GM12878 (cell line): ENCODE data around the gene NEMP2. TPM values are rescaled to one million over a fixed set of nuclear protein-coding genes. Genes with fewer than 3 reads are reported as not detected.

ENCODE experiments used
- ATAC-seq: fragments of 200-7000 bp; cut with Tn5 transposase; 3 replicates; pipeline ENCODE4 v1.9.1; 2020; ENCODE audit warnings: mild to moderate bottlenecking, moderate library complexity
- BruUV-seq: library from RNA; stranded (reverse); fragments of 400-500 nt; replicated peaks from 2 replicates; lab custom pipeline; 2021; lab: Mats Ljungman, UMichigan
- CTCF ChIA-PET: fragments of 300-600 bp; sonication (Branson Sonifier 250); formaldehyde crosslinking; extraction: SDS; loops from one replicate; lab custom pipeline; 2021; ENCODE audit warnings: inconsistent platforms; lab: Yijun Ruan, JAX
- POLR2A ChIA-PET: fragments of 350-600 bp; formaldehyde crosslinking; extraction: SDS; loops from one replicate; lab custom pipeline; 2021; ENCODE audit warnings: inconsistent platforms; lab: Charles Lee
- RAD21 ChIA-PET: fragments of 300-600 bp; sonication (Branson Sonifier 250); formaldehyde crosslinking; loops from one replicate; lab custom pipeline; 2023; ENCODE audit warnings: antibody characterized with exemption; ENCODE audit not compliant: unreplicated experiment; lab: Charles Lee
- SMC1A ChIA-PET: fragments of 300-600 bp; sonication (Branson Sonifier 250); formaldehyde crosslinking; loops from one replicate; lab custom pipeline; 2023; ENCODE audit not compliant: unreplicated experiment, uncharacterized antibody; lab: Charles Lee
- DNase-seq: peaks from one replicate; pipeline ENCODE4 v3.0.0-alpha.2; 2011; ENCODE audit warnings: low read depth, low spot score
- FAIRE-seq: peaks from 3 replicates; lab custom pipeline; 2011; peaks lifted over from hg19 to GRCh38; lab: Jason Lieb, UNC
- H2AFZ ChIP-seq: 2 replicates; pipeline ENCODE4 v1.6.0; 2011; ENCODE audit warnings: low read depth, low read length, control low read depth; ENCODE audit not compliant: control insufficient read depth
- H3K27ac ChIP-seq: 2 replicates; pipeline ENCODE4 v1.5.1; 2011; ENCODE audit warnings: control low read depth; ENCODE audit not compliant: control insufficient read depth, insufficient read depth
- H3K27me3 ChIP-seq, 2 experiments: replicated peaks in 1 of 2; 2 replicates each; pipeline versions ENCODE4 v1.6.0 to v1.6.1; 2011; ENCODE audit warnings: low read length in 1 of 2; ENCODE audit not compliant: control insufficient read depth in 2 of 2, insufficient read depth in 2 of 2
- H3K36me3 ChIP-seq, 2 experiments: 2 replicates each; pipeline ENCODE4 v1.5.1; 2011; ENCODE audit warnings: low read length in 1 of 2; ENCODE audit not compliant: control insufficient read depth in 2 of 2, insufficient read depth in 2 of 2
- H3K4me1 ChIP-seq: 2 replicates; pipeline ENCODE4 v1.6.1; 2011; ENCODE audit warnings: mild to moderate bottlenecking, low read length, moderate library complexity, mixed read lengths; ENCODE audit not compliant: control insufficient read depth, insufficient read depth
- H3K4me2 ChIP-seq: 2 replicates; pipeline ENCODE4 v1.6.0; 2011; ENCODE audit warnings: control low read depth; ENCODE audit not compliant: control insufficient read depth, insufficient read depth
- H3K4me3 ChIP-seq: fragments of 200-600 bp; sonication (generic); 2 replicates; pipeline ENCODE4 v1.5.1; 2016
- H3K79me2 ChIP-seq: 2 replicates; pipeline ENCODE4 v1.6.0; 2011; ENCODE audit warnings: low read length; ENCODE audit not compliant: control insufficient read depth, insufficient read depth
- H3K9ac ChIP-seq: 2 replicates; pipeline ENCODE4 v1.8.0; 2011; ENCODE audit warnings: low read length, control low read depth, mixed read lengths; ENCODE audit not compliant: control insufficient read depth, insufficient read depth
- H3K9me3 ChIP-seq: replicated peaks from 3 replicates; pipeline ENCODE4 v1.5.1; 2011; ENCODE audit warnings: mild to moderate bottlenecking, low read length; ENCODE audit not compliant: control insufficient read depth, insufficient read depth
- H4K20me1 ChIP-seq: 2 replicates; pipeline ENCODE4 v1.6.0; 2011; ENCODE audit not compliant: control insufficient read depth, insufficient read depth
- ATF7 ChIP-seq: fragments of 450-650 bp; IDR thresholded peaks from 2 replicates; pipeline ENCODE4 v1.6.1; 2016; ENCODE audit warnings: low read depth, mild to moderate bottlenecking
- BCL11A ChIP-seq: IDR thresholded peaks from 2 replicates; pipeline ENCODE4 v1.6.1; 2011; ENCODE audit warnings: low read depth, low read length
- CBX3 ChIP-seq: fragments of 200-600 bp; sonication (generic); IDR thresholded peaks from 2 replicates; pipeline ENCODE4 v1.6.1; 2016; ENCODE audit warnings: low read depth, borderline replicate concordance
- CBX5 ChIP-seq: sonication (generic); IDR thresholded peaks from 2 replicates; pipeline ENCODE4 v1.6.1; 2016; ENCODE audit warnings: low read depth, moderate library complexity, mild to moderate bottlenecking, inconsistent platforms
- CREB1 ChIP-seq: IDR thresholded peaks from 2 replicates; pipeline ENCODE4 v1.6.1; 2012; ENCODE audit warnings: low read depth, mild to moderate bottlenecking, inconsistent platforms
- ETV6 ChIP-seq, 2 experiments: fragments of 450-650 bp in 1 of 2; IDR thresholded peaks in 1 of 2; conservative IDR thresholded peaks in 1 of 2; 2 replicates each; pipeline ENCODE4 v1.6.1; 2014; ENCODE audit warnings: antibody characterized with exemption in 1 of 2, borderline replicate concordance in 1 of 2, low read depth in 1 of 2, mild to moderate bottlenecking in 1 of 2, moderate library complexity in 1 of 2
- IKZF2 ChIP-seq, 2 experiments: fragments of 450-650 bp; IDR thresholded peaks; 2 replicates each; pipeline ENCODE4 v1.6.1; 2017; ENCODE audit warnings: mild to moderate bottlenecking in 2 of 2, moderate library complexity in 2 of 2
- JUNB ChIP-seq: IDR thresholded peaks from 2 replicates; pipeline ENCODE4 v1.6.1; 2016; ENCODE audit warnings: antibody characterized with exemption, mild to moderate bottlenecking
- MTA2 ChIP-seq: fragments of 450-650 bp; IDR thresholded peaks from 2 replicates; pipeline ENCODE4 v1.6.1; 2016; ENCODE audit warnings: low read depth, mild to moderate bottlenecking, moderate library complexity
- NFIC ChIP-seq: IDR thresholded peaks from 2 replicates; pipeline ENCODE4 v1.6.1; 2012; ENCODE audit warnings: low read depth, mild to moderate bottlenecking, inconsistent platforms, low read length, moderate library complexity
- NFXL1 ChIP-seq: fragments of 450-650 bp; IDR thresholded peaks from 2 replicates; pipeline ENCODE4 v1.6.1; 2017; ENCODE audit warnings: antibody characterized with exemption, mild to moderate bottlenecking, borderline replicate concordance
- NR2F1 ChIP-seq: fragments of 450-650 bp; conservative IDR thresholded peaks from 2 replicates; pipeline ENCODE4 v1.6.1; 2017; ENCODE audit warnings: mild to moderate bottlenecking
- PML ChIP-seq: IDR thresholded peaks from 2 replicates; pipeline ENCODE4 v1.6.1; 2012; ENCODE audit warnings: low read length, inconsistent platforms
- RAD51 ChIP-seq: fragments of 450-650 bp; IDR thresholded peaks from 2 replicates; pipeline ENCODE4 v1.6.1; 2016; ENCODE audit warnings: moderate library complexity, mild to moderate bottlenecking, inconsistent platforms
- RELA ChIP-seq: fragments of 450-650 bp; IDR thresholded peaks from 2 replicates; pipeline ENCODE4 v1.8.0; 2014; ENCODE audit warnings: borderline replicate concordance; ENCODE audit not compliant: partially characterized antibody
- SMARCA5 ChIP-seq: fragments of 450-650 bp; IDR thresholded peaks from 2 replicates; pipeline ENCODE4 v1.6.1; 2017; ENCODE audit warnings: mild to moderate bottlenecking
- TCF3 ChIP-seq: IDR thresholded peaks from 2 replicates; pipeline ENCODE4 v1.6.1; 2012; ENCODE audit warnings: low read depth, mild to moderate bottlenecking, low read length, borderline replicate concordance; ENCODE audit not compliant: insufficient read depth
- TCF7 ChIP-seq: IDR thresholded peaks from 2 replicates; pipeline ENCODE4 v1.6.1; 2014; ENCODE audit warnings: antibody characterized with exemption, borderline replicate concordance
- WRNIP1 ChIP-seq: IDR thresholded peaks from 2 replicates; pipeline ENCODE4 v1.6.1; 2011; ENCODE audit warnings: low read depth, low read length, improper control_type of control experiment, borderline replicate concordance
- ZNF217 ChIP-seq: fragments of 450-650 bp; IDR thresholded peaks from 2 replicates; pipeline ENCODE4 v1.6.1; 2017; ENCODE audit warnings: antibody characterized with exemption, mild to moderate bottlenecking
- WGBS: methylation state at CpG from one replicate; pipeline ENCODE4 v1.1.6; 2016; ENCODE audit warnings: low lambda C conversion rate; ENCODE audit not compliant: insufficient replicate concordance, insufficient coverage; ENCODE audit errors: missing lambda C conversion rate; 5-methylcytosine and 5-hydroxymethylcytosine counted together
- in situ Hi-C: fragments of 300-500 bp; cut with MboI; formaldehyde crosslinking; loops from 9 replicates; pipeline ENCODE4 v1.14.3; 2018; ENCODE audit warnings: mixed read lengths
- intact Hi-C: fragments of 100-400 bp; cut with micrococcal nuclease; formaldehyde crosslinking; loops from one replicate; pipeline ENCODE4 v1.14.2; 2022; ENCODE audit not compliant: unreplicated experiment
- polyA plus RNA-seq, 11 experiments: library from polyadenylated mRNA; depleted of rRNA in 4 of 11; unstranded in 6 of 11; stranded (reverse) in 5 of 11; fragments of >200 nt; fragmentation: Nextera tagmentation in 4 of 11; fragmentation: Illumina TruSeq in 1 of 11; extraction: Ambion mirVana in 4 of 11; extraction: Trizol in 1 of 11; gene quantifications; 1 replicate in 1 of 11; 2 replicates in 10 of 11; pipeline versions ENCODE4 v1.2.1 to v1.2.3, GENCODE V29; 2011 to 2016; ENCODE audit warnings: inconsistent platforms in 2 of 11, missing spikeins in 2 of 11, low read depth in 1 of 11
- total RNA-seq, 4 experiments: library from RNA; depleted of rRNA in 3 of 4; stranded (reverse); fragments of >200 nt in 3 of 4; fragmentation: Illumina TruSeq in 1 of 4; extraction: Trizol in 1 of 4; gene quantifications; 2 replicates each; pipeline versions ENCODE4 v1.2.1 to v1.2.3, GENCODE V29; 2013 to 2021
- TF ChIP-seq, protein P1 (sequence below): IDR thresholded peaks from 2 replicates; pipeline ENCODE4 v1.6.1; 2012; ENCODE audit warnings: low read length, inconsistent platforms
- TF ChIP-seq, protein P2 (sequence below): fragments of 150-350 bp; IDR thresholded peaks from 2 replicates; pipeline ENCODE4 v1.6.1; 2014; ENCODE audit warnings: mild to moderate bottlenecking, low read depth, low read length

The NEMP2 gene
- total and polyA plus RNA-seq, 10 of the 15 experiments (the other 5 are each of a cell fraction or from before 2014, with no cell fraction given), result 2.3 to 14.0 (median 8.1) TPM

DNA sequence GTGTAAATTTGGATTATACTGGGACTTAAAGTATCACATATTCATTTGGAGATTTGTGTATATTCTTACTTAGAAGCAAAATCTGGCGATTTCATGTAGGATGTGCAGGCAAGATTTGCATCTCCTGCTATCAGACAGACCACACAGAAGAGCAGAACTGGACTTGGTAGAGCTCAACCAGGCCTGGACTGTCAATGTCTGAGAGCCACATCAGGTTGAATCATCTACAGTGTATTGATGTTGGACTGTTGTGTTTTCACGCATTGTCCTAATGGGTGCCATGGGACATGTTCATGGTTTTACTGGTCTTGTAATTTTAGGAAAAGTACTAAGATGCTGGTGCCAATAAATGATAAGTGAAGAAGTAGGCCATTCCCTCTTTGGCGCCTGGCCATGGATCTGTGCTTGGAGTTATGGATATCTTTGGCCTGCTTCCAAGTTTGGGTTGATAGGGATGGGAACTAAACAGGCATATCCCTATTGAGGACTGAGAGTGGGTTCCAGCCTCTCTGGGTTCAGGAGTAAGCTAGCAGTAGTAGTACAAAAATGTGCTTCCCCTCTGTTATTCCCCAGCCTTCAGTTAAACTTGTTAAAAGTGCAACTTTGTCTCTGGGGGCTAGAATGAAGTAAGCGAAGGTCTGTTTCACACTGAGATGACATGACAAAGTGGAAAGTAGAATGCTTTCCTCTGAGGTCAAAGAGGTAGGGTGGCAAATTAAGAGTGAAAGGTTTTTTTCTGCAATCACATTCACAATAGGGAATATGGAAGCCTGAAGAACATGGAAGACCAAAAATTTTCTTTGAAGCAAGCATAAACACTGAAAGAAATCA lies 49.2 kb upstream of the NEMP2 start:
- intact Hi-C loops, result no loop called here
- Histone ChIP-seq H3K4me1 (peaks cover 18% of the 10 kb centered on the region), H3K79me2 (no peaks in the 10 kb centered on the region), H4K20me1 (no peaks in the 10 kb centered on the region), H3K4me3 (0 out of 2 replicates have a peak overlapping the region, but pooled peaks have one; percentile 27), H3K36me3 (no peaks in the 10 kb centered on the region), H3K27ac (peak overlapping the region; percentile 72), H3K9ac (peak overlapping the region; percentile 41), H3K27me3 (no peaks in the 10 kb centered on the region), H3K4me2 (peak overlapping the region; percentile 88), H2AFZ (peak overlapping the region; percentile 48), H3K9me3 (no peaks in the 10 kb centered on the region)
- ChIA-PET CTCF (interaction anchor here (0.7 to 2.3 kb wide), 11 partner anchors 8 to 201 kb away, joined by 3 to 10 read pairs (median 4); no protein-coding TSS in a partner anchor), SMC1A (interaction anchor here (0.6 to 5.3 kb wide), 35 partner anchors 8 to 995 kb away, joined by 3 to 40 read pairs (median 5); partner anchors contain the start of gene NEMP2), RAD21 (interaction anchor here (0.9 to 5.7 kb wide), 16 partner anchors 9 to 136 kb away, joined by 3 to 44 read pairs (median 4); no protein-coding TSS in a partner anchor), POLR2A (interaction anchor here (0.6 to 1.6 kb wide), 13 partner anchors 9 to 1335 kb away, joined by 3 to 10 read pairs (median 3); no protein-coding TSS in a partner anchor)
- no TSS peak for BruUV-seq
- ATAC-seq (peak; percentile 85), DNase-seq (peak; percentile 21), FAIRE-seq (peak; percentile 18)
- in situ Hi-C loops, result no loop called here
- WGBS, result 0% methylated on average over 4 of the region's 4 CpGs
- TF ChIP-seq CBX5 (no peak), BCL11A (peak; percentile 65), PML (peak; percentile 8; the same call in 1 of the 2 replicates), CBX3 (no peak), ZNF217 (0 out of 2 replicates have a peak, but pooled peaks have one; percentile 1), TCF7 (0 out of 2 replicates have a peak, but pooled peaks have one; percentile 21), WRNIP1 (0 out of 2 replicates have a peak, but pooled peaks have one; percentile 68), CREB1 (peak; percentile 70), SMARCA5 (0 out of 2 replicates have a peak, but pooled peaks have one; percentile 45), NFIC (peak; percentile 11; the same call in 1 of the 2 replicates), NR2F1 (peak; percentile 58; the same call in 1 of the 2 replicates), RAD51 (no peak), ETV6 (conservative IDR thresholded peaks at IDR 0.05 in 1 of 2, IDR thresholded peaks at IDR 0.05 in 1 of 2; ENCODE audit: borderline replicate concordance in 1 of 2, low read depth in 1 of 2) (no peak), MTA2 (peak; percentile 71), NFXL1 (no peak), ATF7 (peak; percentile 77), RELA (peak; percentile 35), TCF3 (no peak), IKZF2 (IDR thresholded peaks at IDR 0.05) (peak; percentile 40 to 63; a peak in 2 of 4 replicates), JUNB (no peak; the same call in none of the 2 replicates)
- TF ChIP-seq, protein P1, sequence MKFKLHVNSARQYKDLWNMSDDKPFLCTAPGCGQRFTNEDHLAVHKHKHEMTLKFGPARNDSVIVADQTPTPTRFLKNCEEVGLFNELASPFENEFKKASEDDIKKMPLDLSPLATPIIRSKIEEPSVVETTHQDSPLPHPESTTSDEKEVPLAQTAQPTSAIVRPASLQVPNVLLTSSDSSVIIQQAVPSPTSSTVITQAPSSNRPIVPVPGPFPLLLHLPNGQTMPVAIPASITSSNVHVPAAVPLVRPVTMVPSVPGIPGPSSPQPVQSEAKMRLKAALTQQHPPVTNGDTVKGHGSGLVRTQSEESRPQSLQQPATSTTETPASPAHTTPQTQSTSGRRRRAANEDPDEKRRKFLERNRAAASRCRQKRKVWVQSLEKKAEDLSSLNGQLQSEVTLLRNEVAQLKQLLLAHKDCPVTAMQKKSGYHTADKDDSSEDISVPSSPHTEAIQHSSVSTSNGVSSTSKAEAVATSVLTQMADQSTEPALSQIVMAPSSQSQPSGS, result peak; percentile 7; the same call in 1 of the 2 replicates
- TF ChIP-seq, protein P2, sequence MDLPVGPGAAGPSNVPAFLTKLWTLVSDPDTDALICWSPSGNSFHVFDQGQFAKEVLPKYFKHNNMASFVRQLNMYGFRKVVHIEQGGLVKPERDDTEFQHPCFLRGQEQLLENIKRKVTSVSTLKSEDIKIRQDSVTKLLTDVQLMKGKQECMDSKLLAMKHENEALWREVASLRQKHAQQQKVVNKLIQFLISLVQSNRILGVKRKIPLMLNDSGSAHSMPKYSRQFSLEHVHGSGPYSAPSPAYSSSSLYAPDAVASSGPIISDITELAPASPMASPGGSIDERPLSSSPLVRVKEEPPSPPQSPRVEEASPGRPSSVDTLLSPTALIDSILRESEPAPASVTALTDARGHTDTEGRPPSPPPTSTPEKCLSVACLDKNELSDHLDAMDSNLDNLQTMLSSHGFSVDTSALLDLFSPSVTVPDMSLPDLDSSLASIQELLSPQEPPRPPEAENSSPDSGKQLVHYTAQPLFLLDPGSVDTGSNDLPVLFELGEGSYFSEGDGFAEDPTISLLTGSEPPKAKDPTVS, result no peak
